HG02610 (cell line): ENCODE results near the gene MTFR2.
"Not testable (repeated sequence)": the region's sequence is repeated elsewhere in the genome, so short reads cannot be mapped to it uniquely, and the experiment has no call there.

ENCODE experiments used
- ATAC-seq: cut with Tn5 transposase; IDR thresholded peaks from one replicate; pipeline ENCODE4 v1.9.1; 2021; ENCODE audit warnings: mild to moderate bottlenecking, moderate library complexity; ENCODE audit not compliant: unreplicated experiment

The MTFR2 gene

GRCh38 chr6:136236466-136237293 is 13.4 kb downstream of the MTFR2 start:
- ATAC-seq, result no peak

- ATAC-seq, result no peak
Measured at GRCh38 chr6:136235233-136235564, 14.9 kb downstream of the MTFR2 start.

- ATAC-seq, result no peak
Measured at GRCh38 chr6:136232701-136233100, 17.4 kb downstream of the MTFR2 start.

- no peak for ATAC-seq
Measured at GRCh38 chr6:136230219-136230853, 19.8 kb downstream of the MTFR2 start.

GRCh38 chr6:136228814-136229213 is 21.3 kb downstream of the MTFR2 start:
- ATAC-seq, result no peak

- ATAC-seq, result no peak
Measured at GRCh38 chr6:136226674-136227377, 23.3 kb downstream of the MTFR2 start.

- peak; percentile 76 for ATAC-seq
Measured at GRCh38 chr6:136226027-136226673, 24.0 kb downstream of the MTFR2 start.

- ATAC-seq, result no peak
Measured at GRCh38 chr6:136225496-136225895, 24.6 kb downstream of the MTFR2 start.

- ATAC-seq, result not testable (repeated sequence)
Measured at GRCh38 chr6:136224974-136225373, 25.1 kb downstream of the MTFR2 start.

GRCh38 chr6:136216503-136217401 is 33.4 kb downstream of the MTFR2 start:
- no peak for ATAC-seq

GRCh38 chr6:136213853-136214252 is 36.3 kb downstream of the MTFR2 start:
- no peak for ATAC-seq

- no peak for ATAC-seq
Measured at GRCh38 chr6:136213012-136213539, 37.0 kb downstream of the MTFR2 start.

GRCh38 chr6:136212608-136213007 is 37.5 kb downstream of the MTFR2 start:
- no peak for ATAC-seq

- no peak for ATAC-seq
Measured at GRCh38 chr6:136210398-136211165, 39.5 kb downstream of the MTFR2 start.

GRCh38 chr6:136209496-136209895 is 40.6 kb downstream of the MTFR2 start:
- ATAC-seq, result no peak

- no peak for ATAC-seq
Measured at GRCh38 chr6:136208783-136209182, 41.3 kb downstream of the MTFR2 start.

- ATAC-seq, result no peak
Measured at GRCh38 chr6:136201732-136202131, 48.4 kb downstream of the MTFR2 start.

- no peak for ATAC-seq
Measured at GRCh38 chr6:136192902-136193301, 57.2 kb downstream of the MTFR2 start.

- ATAC-seq, result no peak
Measured at GRCh38 chr6:136191606-136192312, 58.4 kb downstream of the MTFR2 start.
